Stomach (tissue), 9 donors: Measurements from ENCODE around the gene SERTAD2. TPM values are rescaled to one million over a fixed set of nuclear protein-coding genes. Genes with fewer than 3 reads are reported as not detected.

Experiments used
- DNase-seq, 2 donors: peaks; one replicate each; pipeline versions ENCODE4 v3.0.0 to v3.0.0-alpha.2; 2013 to 2019
- H3K27ac ChIP-seq, 5 donors: fragments of 200-600 bp in 4 of 5; sonication (generic) in 4 of 5; one replicate each; pipeline ENCODE4 v1.5.1; 2013 to 2019; ENCODE audit warnings: mild to moderate bottlenecking in 1 of 5, moderate library complexity in 1 of 5
- H3K27me3 ChIP-seq, 3 donors: fragments of 200-600 bp; sonication (generic); one replicate each; pipeline ENCODE4 v1.5.1; 2017 to 2019; ENCODE audit warnings: mixed run types in 1 of 3
- H3K36me3 ChIP-seq, 4 donors: fragments of 200-600 bp; sonication (generic); 1 replicate in 3 of 4; 2 replicates in 1 of 4; pipeline ENCODE4 v1.5.1; 2016 to 2019
- H3K4me1 ChIP-seq, 4 donors: fragments of 200-600 bp; sonication (generic); one replicate each; pipeline ENCODE4 v1.5.1; 2016 to 2019
- H3K4me3 ChIP-seq, 4 donors: fragments of 200-600 bp; sonication (generic) in 3 of 4; one replicate each; pipeline ENCODE4 v1.5.1; 2016 to 2019; ENCODE audit warnings: mild to moderate bottlenecking in 1 of 4
- H3K9me3 ChIP-seq, 4 donors: fragments of 200-600 bp; sonication (generic); one replicate each; pipeline ENCODE4 v1.5.1; 2016 to 2019
- CTCF ChIP-seq, 7 experiments: fragments of 450-650 bp in 4 of 7; fragments of 200-600 bp in 3 of 7; sonication (generic) in 3 of 7; IDR thresholded peaks; one replicate each; pipeline ENCODE4 v1.5.1; 2016 to 2019; ENCODE audit warnings: antibody characterized with exemption in 7 of 7, control low read depth in 2 of 7, mild to moderate bottlenecking in 1 of 7
- EP300 ChIP-seq: sonication (generic); formaldehyde crosslinking; IDR thresholded peaks from one replicate; pipeline ENCODE4 v1.6.1; 2017; ENCODE audit warnings: antibody characterized with exemption
- POLR2A ChIP-seq, 4 donors: fragments of 450-650 bp; IDR thresholded peaks; one replicate each; pipeline ENCODE4 v1.6.1; 2016; ENCODE audit warnings: antibody characterized with exemption in 4 of 4, control low read depth in 2 of 4, mild to moderate bottlenecking in 1 of 4, moderate library complexity in 1 of 4
- POLR2AphosphoS5 ChIP-seq, 3 donors: sonication (generic); formaldehyde crosslinking; IDR thresholded peaks; one replicate each; pipeline ENCODE4 v1.6.1; 2016; ENCODE audit warnings: antibody characterized with exemption in 3 of 3
- WGBS, 5 donors: extraction: QIAGEN DNeasy Blood & Tissue Kit in 3 of 5; methylation state at CpG; one replicate each; pipeline versions ENCODE4 v1.1.5 to v1.1.7; 2013 to 2018; 5-methylcytosine and 5-hydroxymethylcytosine counted together
- intact Hi-C: fragments of 100-400 bp; cut with DNase I; formaldehyde crosslinking; loops from one replicate; pipeline ENCODE4 v1.15.1; 2023; ENCODE audit warnings: low total_unique reads
- polyA plus RNA-seq, 3 donors: library from polyadenylated mRNA; stranded (reverse); fragments of 200-250 nt; gene quantifications; one replicate each; pipeline ENCODE4 v1.2.3, GENCODE V29; 2013
- total RNA-seq, 5 donors: library from RNA; depleted of rRNA; stranded (reverse); fragments of >200 nt; gene quantifications; one replicate each; pipeline versions ENCODE4 v1.1.0 to v1.2.3, GENCODE V29; 2014 to 2016
- donor health status: healthy with polysubstance abuse.
- donor health status: Bipolar disorder and iron deficiency.
- donor health status: healthy.

Gene SERTAD2
- total and polyA plus RNA-seq, 8 donors: 2.0 to 11.9 (median 6.4) TPM

GRCh38 chr2:64639691-64640090 is 14.0 kb downstream of the SERTAD2 start:
- WGBS, 5 donors: 37 to 64% (median 53%) methylated on average over 2 of the region's 2 CpGs
- intact Hi-C loops: no loop called here
- H3K4me1 ChIP-seq: peaks cover 26 to 96% (median 46%) of the 10 kb centered on the region in 4 donors

GRCh38 chr2:64638502-64639120 is 15.1 kb downstream of the SERTAD2 start:
- Histone ChIP-seq H3K36me3 (peaks cover 15 to 31% (median 31%) of the 10 kb centered on the region in 4 donors), H3K27me3 (no peaks in the 10 kb centered on the region), H3K27ac (no peak overlapping the region), H3K9me3 (no peaks in the 10 kb centered on the region), H3K4me1 (peaks cover 20 to 93% (median 41%) of the 10 kb centered on the region in 4 donors), H3K4me3 (no peak overlapping the region)
- DNase-seq: no peak
- intact Hi-C loops: no loop called here
- TF ChIP-seq CTCF (IDR thresholded peaks at IDR 0.05) (no peak), EP300 (no peak), POLR2AphosphoS5 (IDR thresholded peaks at IDR 0.05) (no peak), POLR2A (IDR thresholded peaks at IDR 0.05) (no peak)
- WGBS, 5 donors: 78 to 84% (median 81%) methylated on average over 4 of the region's 4 CpGs

More at GRCh38 chr2:64639691-64640090, 14.0 kb downstream of the SERTAD2 start:
- Histone ChIP-seq H3K4me3 (no peak overlapping the region), H3K36me3 (peaks cover 13 to 23% (median 21%) of the 10 kb centered on the region in 4 donors), H3K27me3 (no peaks in the 10 kb centered on the region), H3K27ac (no peak overlapping the region), H3K9me3 (no peaks in the 10 kb centered on the region)
- TF ChIP-seq EP300: no peak
- TF ChIP-seq CTCF (IDR thresholded peaks at IDR 0.05): no peak
- no peak for TF ChIP-seq POLR2A (IDR thresholded peaks at IDR 0.05)
- no peak for TF ChIP-seq POLR2AphosphoS5 (IDR thresholded peaks at IDR 0.05)
- no peak for DNase-seq

- WGBS, 5 donors: 81 to 91% (median 90%) methylated on average over 5 of the region's 5 CpGs
- TF ChIP-seq CTCF (IDR thresholded peaks at IDR 0.05) (no peak), POLR2AphosphoS5 (IDR thresholded peaks at IDR 0.05) (no peak), EP300 (no peak), POLR2A (IDR thresholded peaks at IDR 0.05) (no peak)
- Histone ChIP-seq H3K27me3 (no peaks in the 10 kb centered on the region), H3K4me3 (no peak overlapping the region), H3K36me3 (peaks cover 15 to 36% (median 33%) of the 10 kb centered on the region in 4 donors), H3K4me1 (peaks cover 13 to 93% (median 40%) of the 10 kb centered on the region in 4 donors), H3K27ac (peak overlapping the region in 1 of 5 donors; percentile 60), H3K9me3 (no peaks in the 10 kb centered on the region)
- no peak for DNase-seq
- intact Hi-C loops: no loop called here
Measured at GRCh38 chr2:64637931-64638330, 15.8 kb downstream of the SERTAD2 start.

- no peak for TF ChIP-seq POLR2AphosphoS5 (IDR thresholded peaks at IDR 0.05)
- TF ChIP-seq POLR2A (IDR thresholded peaks at IDR 0.05): no peak
- no peak for TF ChIP-seq EP300
- no peak for TF ChIP-seq CTCF (IDR thresholded peaks at IDR 0.05)
- 69 to 73% (median 73%) methylated on average over 9 of the region's 9 CpGs for WGBS, 5 donors
- no peaks in the 10 kb centered on the region for H3K27me3 ChIP-seq
- peaks cover 15 to 37% (median 33%) of the 10 kb centered on the region in 4 donors for H3K36me3 ChIP-seq
- H3K9me3 ChIP-seq: no peaks in the 10 kb centered on the region
- H3K4me1 ChIP-seq: peaks cover 12 to 88% (median 37%) of the 10 kb centered on the region in 4 donors
- intact Hi-C loops: no loop called here
- H3K4me3 ChIP-seq: no peak overlapping the region
- DNase-seq: no peak
- peak overlapping the region in 3 of 5 donors; percentile 16 to 60 (median 40) for H3K27ac ChIP-seq
Measured at GRCh38 chr2:64637000-64637635, 16.6 kb downstream of the SERTAD2 start.
